ENCODE data around the gene MOB2.

Gene MOB2

DNA sequence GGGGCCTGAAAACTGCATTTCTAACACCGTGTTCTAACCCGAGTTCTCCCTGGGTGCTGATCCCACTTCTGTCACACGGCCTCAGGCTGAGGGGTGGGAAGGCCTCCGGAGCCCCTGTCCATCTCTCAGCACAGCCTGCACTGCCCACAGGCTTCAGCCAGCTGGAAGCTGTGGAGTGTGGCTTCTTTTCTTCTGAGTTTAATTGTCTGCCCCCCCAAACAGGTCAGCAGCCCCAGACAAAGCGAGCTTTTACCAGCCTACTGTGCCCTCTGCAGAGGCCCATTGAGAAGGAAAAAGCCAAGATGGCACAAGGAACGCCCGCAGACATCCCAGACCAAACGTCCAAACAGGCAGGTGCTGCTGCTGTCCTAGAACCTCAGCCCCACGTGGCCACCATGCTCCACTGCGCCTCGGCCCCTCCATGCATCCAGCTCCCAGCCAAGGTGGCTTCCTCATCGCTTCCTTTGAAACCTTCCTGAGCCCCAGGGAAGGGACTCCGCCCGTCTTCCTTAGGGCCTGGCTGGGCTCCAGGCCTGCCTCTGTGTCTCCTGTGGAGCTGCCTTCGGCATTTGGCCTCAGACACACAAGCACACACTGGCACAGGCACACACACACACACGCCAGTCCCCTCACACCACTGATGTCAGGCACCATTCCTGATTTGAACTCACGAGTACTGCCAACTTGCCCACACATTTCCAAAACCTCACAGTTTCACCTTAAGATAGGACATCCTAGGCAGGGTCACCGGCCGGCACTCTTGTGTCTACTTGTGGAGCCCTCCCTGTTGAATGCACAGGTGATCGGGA, 1.7 kb downstream of the MOB2 start:
- DNase-seq = no peak

GRCh38 chr11:1484061-1484671, 2.4 kb downstream of the MOB2 start:
- DNase-seq = no peak

DNA sequence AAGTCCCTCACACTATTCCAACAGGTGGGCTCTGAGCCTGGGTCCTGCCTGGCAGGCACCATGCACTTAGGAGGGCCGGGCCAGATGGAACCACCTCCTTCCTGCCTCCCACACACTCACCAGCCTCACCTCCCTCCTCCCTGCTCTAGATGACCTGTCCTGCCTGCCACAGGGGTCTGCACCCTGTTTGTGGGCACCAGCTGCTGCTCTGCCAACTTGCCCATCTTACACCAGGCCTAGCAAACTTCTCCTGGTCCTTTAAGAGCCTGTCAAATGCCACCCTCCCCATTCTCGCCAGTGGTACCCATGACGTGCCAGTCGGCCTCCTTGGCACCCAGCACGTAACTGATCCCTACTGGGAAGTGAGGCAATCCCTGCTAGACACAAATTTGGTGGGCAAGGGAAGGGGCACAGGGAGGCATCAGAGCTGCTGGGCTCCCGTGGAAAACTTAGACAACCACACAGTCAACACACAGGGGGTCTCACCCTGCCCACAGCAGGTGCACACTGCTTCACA, 3.1 kb downstream of the MOB2 start:
- no peak for DNase-seq

- DNase-seq = no peak
Observed at GRCh38 chr11:1482581-1483444, 3.8 kb downstream of the MOB2 start.

- DNase-seq = no peak
Observed at GRCh38 chr11:1481861-1482441, 4.6 kb downstream of the MOB2 start.

GRCh38 chr11:1481483-1481825, 5.1 kb downstream of the MOB2 start:
- no peak for DNase-seq

DNA sequence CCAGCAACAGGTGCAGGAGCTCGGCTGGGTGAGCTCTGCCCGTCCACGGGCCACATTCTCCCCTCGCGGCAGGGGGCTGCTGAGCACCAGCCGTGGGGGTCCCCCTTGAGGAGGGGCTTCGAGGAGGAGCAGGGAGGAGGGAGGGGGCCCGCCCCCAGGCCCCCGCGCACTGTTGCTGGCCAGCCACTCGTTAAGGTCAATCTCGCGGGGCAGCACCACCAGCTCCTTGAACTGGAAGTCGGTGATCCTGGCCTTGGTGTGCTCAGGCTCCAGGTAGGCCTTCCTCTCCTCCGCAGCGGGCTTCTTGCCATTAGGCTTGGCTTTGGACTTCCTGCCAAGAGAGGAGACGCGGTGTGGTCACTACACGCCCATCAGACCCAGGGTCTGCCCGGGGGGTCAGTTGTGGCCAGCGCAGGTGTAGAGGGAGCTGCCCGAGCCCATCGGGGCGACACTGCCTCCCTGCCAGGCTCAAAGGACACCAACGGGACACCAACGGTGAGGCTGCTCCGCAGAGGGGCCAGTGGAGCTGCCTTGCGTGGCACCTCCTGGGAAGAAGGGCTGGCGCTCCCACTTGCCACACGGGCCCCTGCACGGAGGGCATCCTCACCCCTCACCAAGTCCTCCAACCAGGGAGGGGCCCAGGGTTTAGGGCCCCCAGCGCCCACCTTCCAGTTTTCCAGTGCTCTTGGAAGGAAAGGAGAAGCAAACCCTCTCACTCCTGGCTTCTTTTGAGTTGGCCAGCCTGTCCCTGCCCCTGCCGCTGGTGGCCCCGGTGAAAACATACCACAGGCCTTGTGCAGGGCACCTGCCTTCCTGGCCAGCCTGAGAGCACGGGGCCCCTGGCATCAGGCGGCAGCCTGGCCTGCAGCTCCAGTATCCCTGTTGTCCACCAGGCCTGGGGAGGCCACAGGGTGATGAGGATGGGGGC, 5.8 kb downstream of the MOB2 start:
- no peak for DNase-seq

DNA sequence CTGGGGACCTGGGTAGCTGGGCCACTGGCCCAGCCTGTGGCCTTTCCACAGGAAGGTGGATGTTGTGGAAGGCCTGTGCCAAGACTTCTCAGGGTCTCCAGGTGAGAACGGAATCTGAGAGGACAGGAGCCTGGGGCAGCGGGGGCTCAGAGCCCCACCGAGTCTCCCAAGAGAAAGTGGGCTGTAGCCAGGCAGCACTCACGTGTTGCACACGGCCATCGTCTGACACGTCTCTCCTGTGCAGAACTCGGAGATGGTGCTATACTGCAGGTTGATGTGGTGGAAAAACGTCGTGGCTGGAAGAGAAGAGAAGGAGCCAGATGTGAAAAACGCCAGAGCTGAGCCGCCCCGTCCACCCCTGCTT, 6.4 kb downstream of the MOB2 start:
- no peak for DNase-seq

GRCh38 chr11:1479678-1480118, 6.9 kb downstream of the MOB2 start:
- DNase-seq = no peak

GRCh38 chr11:1479006-1479677, 7.4 kb downstream of the MOB2 start:
- DNase-seq = no peak

- no peak for DNase-seq
Observed at GRCh38 chr11:1478544-1478943, 8.0 kb downstream of the MOB2 start.

DNA sequence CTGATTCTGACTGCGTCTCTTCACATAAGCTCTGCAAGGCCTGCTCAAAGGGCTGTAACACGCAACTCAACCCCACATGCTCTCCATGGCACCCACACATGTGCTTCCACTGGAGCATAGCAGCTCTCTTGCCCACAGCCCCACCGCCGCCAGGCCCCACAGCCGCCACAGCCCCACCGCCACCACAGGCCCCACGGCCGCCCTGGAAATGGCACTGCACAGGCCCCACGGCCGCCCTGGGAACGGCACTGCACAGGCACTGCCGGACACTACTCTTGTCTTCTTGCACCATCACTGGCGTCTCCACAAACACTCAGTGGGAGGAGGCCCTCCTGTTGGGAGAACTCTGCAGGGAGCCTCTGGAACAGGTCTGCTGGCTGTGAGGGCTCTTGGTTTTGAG, 8.6 kb downstream of the MOB2 start:
- DNase-seq = no peak

- no peak for DNase-seq
Observed at GRCh38 chr11:1476940-1477736, 9.4 kb downstream of the MOB2 start.

- DNase-seq = no peak
Observed at GRCh38 chr11:1475841-1476240, 10.7 kb downstream of the MOB2 start.

DNA sequence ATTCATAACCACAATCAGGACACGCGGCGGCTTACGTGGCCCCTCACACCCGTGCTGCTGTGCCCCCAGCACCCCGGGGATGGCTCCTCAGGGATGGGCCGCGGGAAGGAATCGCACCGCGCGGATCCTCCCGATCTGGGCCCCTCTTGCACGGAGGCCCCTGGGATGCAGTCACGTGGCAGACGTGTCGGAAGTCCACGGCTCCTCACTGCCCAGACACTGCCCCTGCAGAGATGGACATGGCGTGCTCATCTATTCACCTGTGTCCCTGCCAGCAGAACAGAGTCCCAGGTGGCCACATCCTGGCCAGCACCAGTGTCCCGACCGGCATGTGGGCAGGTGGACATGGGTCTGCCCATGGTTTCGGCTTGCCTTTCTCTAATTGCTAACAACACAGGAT, 12.8 kb downstream of the MOB2 start:
- DNase-seq = no peak

GRCh38 chr11:1473011-1473628, 13.5 kb downstream of the MOB2 start:
- DNase-seq = no peak

DNA sequence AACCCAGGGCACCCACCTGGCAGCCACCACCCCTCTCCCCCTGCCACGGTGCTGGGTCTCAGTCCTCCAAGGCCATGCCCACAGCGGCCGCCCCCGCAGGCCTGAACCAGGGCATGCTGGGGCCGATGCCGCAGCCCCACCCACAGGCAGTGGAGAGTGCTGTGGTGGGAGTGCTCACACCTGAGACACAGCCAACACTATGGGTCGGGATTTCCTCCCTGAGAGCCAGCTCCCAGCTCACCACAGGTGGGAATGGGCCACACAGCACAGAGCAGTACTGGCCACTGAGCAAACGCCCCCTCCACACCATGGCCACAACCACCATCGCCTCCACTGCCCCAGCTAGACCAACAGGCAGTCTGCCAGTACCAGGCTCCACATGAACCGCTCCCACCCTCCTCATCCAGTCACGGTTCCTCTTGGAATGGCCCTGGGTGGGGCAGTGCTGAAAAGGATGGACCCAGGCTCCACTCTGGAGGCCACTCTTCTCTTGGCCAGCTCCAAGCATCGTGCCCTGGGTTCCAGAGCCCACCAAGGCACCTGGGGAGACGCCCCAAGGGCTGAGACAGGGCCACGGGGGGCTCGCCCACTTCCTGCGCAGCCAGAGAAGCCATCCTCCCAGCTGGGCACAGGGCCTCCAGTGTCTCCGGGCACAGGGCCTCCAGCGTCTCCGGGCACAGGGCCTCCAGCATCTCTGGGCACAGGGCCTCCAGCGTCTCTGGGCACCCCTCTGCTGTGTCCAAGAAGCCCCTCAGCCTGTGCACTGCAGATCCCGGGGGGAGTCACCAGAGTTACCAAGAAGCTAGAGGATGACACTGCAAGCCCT, 14.2 kb downstream of the MOB2 start:
- DNase-seq = no peak

DNA sequence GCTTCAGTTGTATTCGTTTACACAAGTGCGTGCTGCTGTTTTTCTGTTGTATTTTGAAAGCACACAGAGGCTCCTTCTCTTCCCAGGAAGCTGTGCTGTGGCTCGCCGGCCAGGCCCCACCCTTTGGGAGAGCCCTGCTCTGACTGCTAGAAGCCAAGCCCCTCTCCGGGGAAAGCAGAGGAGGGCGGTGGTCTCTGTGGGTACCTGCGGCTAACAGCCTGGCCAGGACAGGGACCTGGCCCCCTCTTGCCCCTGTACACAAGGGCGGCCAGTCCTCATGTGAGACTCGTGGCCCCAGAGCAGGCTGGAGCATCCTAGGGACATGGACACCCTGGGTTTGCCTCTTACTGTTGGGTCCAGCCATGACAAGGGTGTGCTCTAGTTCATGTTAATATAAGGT, 14.8 kb downstream of the MOB2 start:
- no peak for DNase-seq
